Activated CD8-positive, alpha-beta memory T cell treated with anti-CD3 and anti-CD28 coated beads, Interleukin-2, amount 50 U/mL, for 1 hour (primary cell): Measurements from ENCODE around the gene CTSK.

Experiments used
- DNase-seq: peaks from one replicate; pipeline ENCODE4 v3.0.0-alpha.2; 2020; ENCODE audit errors: extremely low read depth

CTSK gene

GRCh38 chr1:150760013-150760412, 48.0 kb downstream of the CTSK start:
- DNase-seq: no peak

DNA sequence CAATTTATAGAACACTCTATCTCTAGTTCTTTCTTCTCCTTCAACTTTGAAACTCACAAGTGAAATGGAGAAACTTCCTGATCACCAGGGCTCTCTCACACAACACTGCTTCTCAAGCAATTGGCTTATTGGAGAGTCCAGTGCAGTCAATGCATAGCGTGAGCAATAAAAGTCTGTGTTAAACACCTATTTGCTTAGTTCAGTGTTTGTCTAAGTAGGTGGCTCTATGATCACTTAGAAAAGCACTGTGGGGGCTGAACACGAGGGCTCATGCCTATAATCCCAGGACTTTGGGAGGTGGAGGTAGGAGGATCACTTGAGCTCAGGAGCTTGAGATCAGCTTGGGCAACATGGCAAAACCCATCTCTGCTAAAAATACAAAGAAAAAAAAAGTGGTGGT, 54.6 kb downstream of the CTSK start:
- no peak for DNase-seq

DNA sequence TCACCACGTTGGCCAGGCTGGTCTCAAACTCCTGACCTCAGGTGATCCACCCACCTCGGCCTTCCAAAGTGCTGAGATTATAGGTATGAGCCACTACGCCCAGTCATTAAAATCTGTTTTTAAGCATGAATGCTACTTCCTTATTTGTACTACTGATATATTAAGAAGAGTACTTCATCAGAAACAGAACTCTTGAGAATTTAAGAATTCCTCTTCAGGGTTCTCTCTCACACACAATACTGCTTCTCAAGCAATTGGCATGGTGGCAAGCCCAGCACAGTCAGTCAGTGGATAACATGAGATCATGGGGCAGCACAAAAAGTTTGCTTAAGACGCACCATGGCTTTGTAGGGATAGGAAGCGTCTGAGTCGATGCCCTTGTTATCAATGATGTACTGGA, 56.6 kb downstream of the CTSK start:
- DNase-seq: no peak

DNA sequence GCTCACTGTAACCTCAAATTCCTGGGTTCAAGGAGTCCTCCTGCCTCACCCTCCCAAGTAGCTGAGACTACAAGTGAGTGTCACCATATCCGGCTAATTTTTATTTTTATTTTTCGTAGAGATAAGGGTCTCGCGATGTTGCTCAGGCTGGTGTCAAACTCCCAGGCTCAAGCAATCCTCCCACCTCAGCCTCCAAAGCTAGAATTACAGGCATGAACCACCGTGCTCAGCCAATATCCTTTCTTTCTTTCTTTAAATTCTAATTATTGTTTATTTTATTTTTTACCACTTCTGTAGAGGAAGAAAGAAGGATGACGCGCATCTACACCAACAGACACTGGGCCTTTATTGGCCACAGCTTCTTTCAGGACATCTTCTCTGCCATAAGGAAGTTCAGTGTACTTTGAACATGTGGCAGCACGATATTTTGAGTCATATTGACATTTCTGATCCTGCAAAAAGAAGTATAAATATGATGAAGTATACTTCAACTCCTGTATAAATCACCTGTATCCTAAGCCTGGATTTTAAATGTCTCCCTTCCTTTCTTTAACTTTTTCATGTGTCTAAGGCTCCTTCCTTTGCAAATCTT, 58.2 kb downstream of the CTSK start:
- no peak for DNase-seq

GRCh38 chr1:150748878-150749719, 59.0 kb downstream of the CTSK start:
- no peak for DNase-seq
